GM18520 (cell line): ENCODE data around the gene FNDC1.
"Not testable (repeated sequence)": the region's sequence is repeated elsewhere in the genome, so short reads cannot be mapped to it uniquely, and the experiment has no call there.

Source experiments
- ATAC-seq: cut with Tn5 transposase; IDR thresholded peaks from one replicate; pipeline ENCODE4 v1.9.1; 2021; ENCODE audit not compliant: unreplicated experiment

FNDC1 gene

DNA sequence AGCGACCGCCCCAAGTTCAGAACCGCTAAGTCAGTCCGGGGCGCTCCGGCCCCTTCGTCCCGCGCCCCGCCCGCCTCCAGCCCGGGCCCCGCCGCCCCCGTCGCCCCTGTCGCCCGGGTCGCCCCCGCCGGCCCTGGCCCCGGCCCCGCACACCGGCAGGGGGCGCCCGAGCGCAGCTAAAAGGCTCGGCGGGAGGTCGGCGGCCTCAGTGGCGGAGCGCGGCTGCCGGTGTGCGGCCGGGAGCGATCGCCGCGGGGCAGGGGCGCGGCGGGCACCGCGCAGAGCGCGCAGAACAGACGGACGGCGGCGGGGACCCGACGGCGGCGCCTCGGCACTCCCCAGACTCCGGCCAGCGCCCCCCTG is at the start of gene FNDC1:
TSS of gene FNDC1 (plus strand) at position 208 of the 363 bp plus-strand sequence. CDS start 197 bp downstream, outside the sequence.
- ATAC-seq: peak; percentile 42

- ATAC-seq: no peak
These were observed 49.4 kb upstream of the FNDC1 start for GRCh38 chr6:159119791-159120190.

- ATAC-seq: no peak
These were observed 47.7 kb upstream of the FNDC1 start for GRCh38 chr6:159121486-159121885.

- ATAC-seq: no peak
These were observed 46.7 kb upstream of the FNDC1 start for GRCh38 chr6:159122453-159122852.

GRCh38 chr6:159123831-159124230 is 45.4 kb upstream of the FNDC1 start:
- ATAC-seq: not testable (repeated sequence)

DNA sequence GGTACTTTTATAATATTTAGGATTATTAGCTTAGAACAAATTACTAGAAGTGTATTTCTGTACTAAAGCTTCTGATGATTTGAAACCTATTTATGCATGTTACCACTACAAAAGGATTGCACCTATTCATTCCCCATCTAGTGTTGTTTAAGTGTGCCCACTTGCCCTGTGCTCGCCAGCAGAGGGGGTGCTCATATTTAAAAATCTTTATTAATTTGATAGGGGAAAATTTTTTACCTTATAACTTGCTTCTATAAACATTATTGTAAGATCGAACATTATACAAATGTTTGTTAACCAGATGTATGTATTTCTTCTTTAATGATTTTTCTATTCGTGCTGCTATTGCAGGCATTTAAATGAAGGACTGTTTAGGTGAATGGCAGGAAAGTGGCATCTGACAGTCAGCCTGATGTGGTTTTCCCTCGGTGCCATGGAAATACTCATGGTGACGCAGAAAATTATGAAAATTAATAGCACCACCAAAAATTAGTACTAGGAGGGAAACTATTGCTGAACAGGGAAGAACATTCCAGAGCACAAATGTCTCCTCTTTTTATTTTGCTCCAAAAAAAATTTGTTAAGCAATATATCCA is 44.1 kb upstream of the FNDC1 start:
- ATAC-seq: no peak

DNA sequence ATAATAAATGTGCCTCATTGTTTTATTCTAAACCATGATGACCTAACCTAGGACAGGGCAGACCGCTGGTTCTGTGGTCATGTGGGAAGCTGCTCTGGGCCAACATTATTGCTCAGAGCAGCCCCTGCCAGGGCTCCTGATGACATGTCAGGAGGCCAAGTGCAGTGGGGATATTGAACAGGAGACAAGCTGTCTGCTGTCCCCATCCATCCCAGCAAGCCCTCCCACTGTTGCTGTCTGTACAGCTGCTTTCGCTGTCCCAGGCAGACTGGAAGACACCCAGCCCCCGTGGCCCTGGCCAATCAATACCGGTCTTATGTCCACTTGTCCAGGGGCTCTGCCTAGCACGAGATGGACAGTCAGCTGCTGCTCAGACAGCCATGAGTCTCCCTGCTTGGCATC is 43.2 kb upstream of the FNDC1 start:
- ATAC-seq: no peak

GRCh38 chr6:159126590-159126989 is 42.6 kb upstream of the FNDC1 start:
- ATAC-seq: no peak

GRCh38 chr6:159127701-159128100 is 41.5 kb upstream of the FNDC1 start:
- ATAC-seq: no peak

DNA sequence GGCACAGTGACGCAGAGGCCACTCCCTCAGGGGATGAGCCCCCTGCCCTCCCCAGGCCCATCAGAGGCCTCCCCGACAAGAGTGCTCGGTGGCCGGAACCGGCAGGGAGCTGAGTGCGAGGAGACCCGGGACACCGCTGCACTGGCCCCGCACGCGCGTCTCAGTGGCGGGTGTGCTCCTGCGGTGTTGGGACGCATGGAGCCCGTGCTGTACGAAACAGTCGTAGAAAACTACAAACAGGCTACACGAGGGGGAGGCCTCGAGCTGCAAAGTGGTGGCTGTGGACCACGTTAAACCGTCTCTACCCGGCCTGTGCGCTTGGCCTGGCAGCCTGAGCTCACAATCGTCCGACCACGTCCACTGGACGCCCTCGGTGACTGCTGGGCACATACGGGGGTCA is 40.2 kb upstream of the FNDC1 start:
- ATAC-seq: no peak

DNA sequence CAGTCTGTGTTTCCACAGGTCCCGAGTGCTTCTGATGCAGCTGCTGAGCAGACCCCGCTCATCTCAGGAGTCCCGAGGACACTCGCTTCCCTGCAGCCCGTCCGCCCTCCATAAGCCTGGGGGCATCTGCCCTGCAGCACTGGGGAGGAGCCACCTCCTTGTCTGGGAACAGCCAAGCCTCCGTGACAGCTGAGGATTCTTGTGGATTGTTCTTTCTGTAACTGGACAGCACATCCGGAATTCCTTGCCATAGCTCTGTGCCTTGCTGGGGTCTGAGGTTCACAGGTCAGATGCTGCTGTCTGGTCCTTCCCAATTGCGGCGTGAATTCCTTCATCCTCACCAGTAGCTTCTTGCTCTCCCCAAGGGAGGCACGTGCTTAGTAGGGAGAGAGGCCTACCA is 38.4 kb upstream of the FNDC1 start:
- no peak for ATAC-seq

DNA sequence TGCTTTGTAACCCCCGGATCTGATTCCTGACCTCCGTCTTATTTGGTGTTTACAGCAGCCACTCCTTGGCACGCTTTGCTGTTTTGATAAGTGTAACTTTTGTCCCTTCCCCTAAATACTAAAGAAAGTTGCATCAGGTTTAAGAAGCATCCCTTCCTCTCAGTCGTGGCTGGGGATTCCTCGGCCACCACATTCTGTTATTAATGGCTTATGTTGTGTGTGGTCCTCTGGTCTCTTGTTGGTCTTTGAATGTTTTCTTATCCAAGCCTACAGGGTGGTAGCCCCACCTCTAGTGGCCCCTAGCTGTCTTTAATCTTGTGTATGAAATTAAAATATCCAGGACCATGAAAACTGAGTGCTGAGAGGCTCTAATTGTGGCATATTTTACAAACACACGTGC is 37.5 kb upstream of the FNDC1 start:
- ATAC-seq: no peak

- ATAC-seq: no peak
These were observed 36.5 kb upstream of the FNDC1 start for GRCh38 chr6:159132664-159133063.

DNA sequence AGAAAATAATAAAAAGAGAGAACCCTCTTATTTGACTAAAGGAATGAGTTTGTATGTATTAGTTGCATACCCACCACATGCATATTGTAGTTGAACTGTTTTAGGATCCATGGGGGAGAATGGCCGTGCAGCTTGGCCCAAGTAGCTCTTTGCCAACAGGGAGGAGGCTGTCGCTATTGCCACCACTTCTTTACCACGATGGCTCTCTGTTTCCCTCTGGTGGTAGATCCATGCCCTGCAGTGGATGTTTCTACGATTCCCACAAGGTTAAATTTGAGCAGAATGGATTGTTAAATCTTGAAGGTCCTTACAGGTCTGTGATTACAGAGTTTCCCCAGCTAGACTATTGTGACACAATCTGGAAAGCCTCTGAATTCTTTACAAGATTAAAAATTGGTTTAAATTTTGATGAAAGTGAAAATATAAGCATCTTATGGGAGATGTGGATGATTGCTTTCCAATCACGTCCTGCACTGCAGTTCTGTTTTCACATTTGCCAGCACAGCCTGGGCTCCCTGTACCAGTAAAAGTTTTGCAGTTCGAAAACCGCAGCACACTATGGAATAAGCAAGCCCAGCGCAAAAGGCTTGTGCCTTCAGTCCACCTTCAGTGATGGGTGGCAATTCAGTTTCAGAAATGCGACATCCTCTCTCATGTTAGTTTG is 34.4 kb upstream of the FNDC1 start:
- no peak for ATAC-seq

- no peak for ATAC-seq
These were observed 31.5 kb upstream of the FNDC1 start for GRCh38 chr6:159137676-159138075.

GRCh38 chr6:159142531-159142930 is 26.7 kb upstream of the FNDC1 start:
- ATAC-seq: no peak

GRCh38 chr6:159148641-159149040 is 20.6 kb upstream of the FNDC1 start:
- ATAC-seq: no peak

DNA sequence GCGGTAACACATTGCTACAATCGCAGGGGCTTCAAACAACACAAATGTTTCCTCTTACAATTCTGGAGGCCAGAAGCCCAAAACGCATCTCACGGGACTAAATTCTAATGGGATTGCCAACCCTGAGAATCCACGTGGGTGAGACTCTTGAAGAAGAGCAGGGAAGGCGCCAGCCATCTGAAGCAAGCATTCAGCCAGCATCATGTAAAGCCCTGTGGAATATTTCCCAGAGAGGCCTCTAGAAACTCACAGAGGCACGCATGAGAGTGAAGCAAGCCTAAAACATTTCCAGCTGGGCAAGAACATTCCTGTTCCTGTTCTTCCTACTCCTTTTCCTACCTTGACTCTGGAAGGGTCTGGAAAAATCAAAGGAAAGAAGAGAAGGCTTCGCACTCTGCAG is 19.6 kb upstream of the FNDC1 start:
- no peak for ATAC-seq

GRCh38 chr6:159151266-159151855 is 17.8 kb upstream of the FNDC1 start:
- no peak for ATAC-seq

DNA sequence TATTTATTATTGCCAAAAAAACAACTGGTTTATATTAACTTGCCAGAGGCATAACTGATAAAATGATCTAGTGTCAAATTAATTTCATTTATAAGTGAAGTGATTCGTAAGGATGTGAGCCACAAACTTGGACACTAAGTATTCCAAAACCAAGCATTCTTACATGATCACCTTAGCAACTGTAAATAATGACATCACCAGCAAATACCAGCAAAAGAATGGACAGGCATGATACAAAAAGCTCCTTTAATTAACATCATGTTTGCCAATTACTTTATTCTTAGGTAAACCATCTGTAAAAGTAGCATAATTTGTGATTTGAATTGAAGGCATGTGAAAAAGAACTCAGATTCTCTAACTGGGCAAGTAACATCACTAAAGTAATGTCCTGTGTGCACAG is 17.2 kb upstream of the FNDC1 start:
- no peak for ATAC-seq

DNA sequence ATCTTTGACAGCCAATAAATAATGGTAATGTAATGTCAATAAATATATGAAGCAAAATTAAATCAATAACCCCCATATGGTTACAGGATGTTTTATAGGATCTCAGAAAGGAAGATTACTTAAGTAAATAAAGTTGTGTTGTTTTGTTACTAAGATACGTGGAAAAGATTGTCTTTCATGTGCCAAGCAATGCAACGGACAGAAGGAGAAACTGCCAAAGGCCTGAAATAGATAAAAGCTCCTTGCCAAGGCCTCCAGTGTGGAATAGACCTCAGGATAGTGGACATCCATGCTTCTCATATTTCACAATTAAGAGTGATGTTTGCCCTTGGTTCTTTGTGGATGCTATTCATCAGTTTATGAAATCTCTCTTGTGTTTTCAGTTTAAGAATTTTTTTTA is 16.4 kb upstream of the FNDC1 start:
- no peak for ATAC-seq

DNA sequence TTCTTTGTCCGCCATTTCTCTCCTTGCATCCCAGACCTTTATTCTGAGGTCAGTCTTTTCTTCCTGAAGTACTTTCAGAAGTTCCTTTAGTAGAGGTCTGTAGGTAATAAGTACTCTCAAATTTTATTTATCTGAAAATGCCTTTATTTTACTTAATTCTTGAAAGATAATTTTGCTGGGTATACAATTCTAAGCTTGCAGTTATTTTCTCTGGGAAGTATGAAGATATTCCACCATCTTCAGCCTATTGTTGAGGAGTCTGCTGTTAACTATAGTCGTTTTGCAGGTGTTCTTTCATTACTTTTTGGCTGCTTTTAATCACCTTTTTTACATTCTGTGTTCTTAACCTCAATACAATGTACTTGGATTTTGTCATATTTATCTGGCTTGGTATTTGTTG is 13.5 kb upstream of the FNDC1 start:
- no peak for ATAC-seq

DNA sequence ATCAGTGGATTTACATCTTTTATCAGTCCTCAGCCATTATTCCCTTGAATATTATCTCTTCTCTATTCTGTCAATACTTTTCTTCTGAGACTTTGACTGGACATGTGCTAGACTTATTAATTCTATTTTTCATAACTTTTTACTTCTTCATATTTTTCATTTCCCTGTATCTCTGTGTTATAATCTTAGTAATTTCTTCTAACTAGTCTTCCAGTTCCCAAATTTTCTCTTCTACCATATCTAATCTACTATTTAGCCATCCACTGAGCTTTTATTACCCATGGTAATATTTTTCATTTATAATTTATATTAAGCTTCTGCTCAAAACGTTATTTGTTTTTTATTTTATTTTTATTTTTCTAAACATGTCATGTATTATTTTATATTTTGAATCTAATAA is 13.1 kb upstream of the FNDC1 start:
- ATAC-seq: no peak
